Measurements from ENCODE around the gene GTF2F1.
"Not testable (repeated sequence)": the region's sequence is repeated elsewhere in the genome, so short reads cannot be mapped to it uniquely, and the experiment has no call there.

The GTF2F1 gene, protein sequence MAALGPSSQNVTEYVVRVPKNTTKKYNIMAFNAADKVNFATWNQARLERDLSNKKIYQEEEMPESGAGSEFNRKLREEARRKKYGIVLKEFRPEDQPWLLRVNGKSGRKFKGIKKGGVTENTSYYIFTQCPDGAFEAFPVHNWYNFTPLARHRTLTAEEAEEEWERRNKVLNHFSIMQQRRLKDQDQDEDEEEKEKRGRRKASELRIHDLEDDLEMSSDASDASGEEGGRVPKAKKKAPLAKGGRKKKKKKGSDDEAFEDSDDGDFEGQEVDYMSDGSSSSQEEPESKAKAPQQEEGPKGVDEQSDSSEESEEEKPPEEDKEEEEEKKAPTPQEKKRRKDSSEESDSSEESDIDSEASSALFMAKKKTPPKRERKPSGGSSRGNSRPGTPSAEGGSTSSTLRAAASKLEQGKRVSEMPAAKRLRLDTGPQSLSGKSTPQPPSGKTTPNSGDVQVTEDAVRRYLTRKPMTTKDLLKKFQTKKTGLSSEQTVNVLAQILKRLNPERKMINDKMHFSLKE

GRCh38 chr19:6393074-6393982 is at the start of gene GTF2F1:
Gene GTF2F1 (minus strand): TSS chr19:6393164. CDS start chr19:6392995, 169 bp downstream.
- DNase-seq = peak; percentile 98

- DNase-seq = no peak
Measured at GRCh38 chr19:6442087-6442688, 49.2 kb upstream of the GTF2F1 start.

- no peak for DNase-seq
Measured at GRCh38 chr19:6440905-6441304, 47.9 kb upstream of the GTF2F1 start.

- no peak for DNase-seq
Measured at GRCh38 chr19:6439743-6440142, 46.8 kb upstream of the GTF2F1 start.

DNA sequence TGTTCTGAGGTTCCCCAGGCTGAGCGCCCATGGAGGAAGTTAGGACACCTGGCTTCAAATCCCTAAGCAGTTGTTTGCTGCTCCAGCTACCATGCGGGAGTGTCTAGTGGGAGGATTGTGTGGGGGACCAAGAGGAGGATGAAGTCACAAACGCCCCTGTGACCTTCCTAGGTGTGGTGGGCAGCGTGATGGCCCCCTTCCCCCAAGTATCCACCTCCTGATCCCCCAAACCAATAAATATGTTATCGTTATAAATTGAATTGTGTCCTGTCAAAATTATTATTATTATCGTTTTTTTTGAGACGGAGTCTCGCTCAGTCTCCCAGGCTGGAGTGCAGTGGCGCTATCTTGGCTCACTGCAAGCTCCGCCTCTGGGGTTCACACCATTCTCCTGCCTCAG is 40.7 kb upstream of the GTF2F1 start, which contains the start of gene SLC25A41:
Gene SLC25A41, minus strand, starts transcription at position 101 of the 400 bp plus-strand sequence. Its CDS starts 70 bp downstream, at position 31.
- no peak for DNase-seq

- DNase-seq = no peak
Measured at GRCh38 chr19:6433165-6433564, 40.2 kb upstream of the GTF2F1 start.

- no peak for DNase-seq
Measured at GRCh38 chr19:6431891-6432290, 38.9 kb upstream of the GTF2F1 start.

GRCh38 chr19:6429419-6430221 is 36.7 kb upstream of the GTF2F1 start:
- no peak for DNase-seq

- not testable (repeated sequence) for DNase-seq
Measured at GRCh38 chr19:6428692-6429418, 35.9 kb upstream of the GTF2F1 start.

DNA sequence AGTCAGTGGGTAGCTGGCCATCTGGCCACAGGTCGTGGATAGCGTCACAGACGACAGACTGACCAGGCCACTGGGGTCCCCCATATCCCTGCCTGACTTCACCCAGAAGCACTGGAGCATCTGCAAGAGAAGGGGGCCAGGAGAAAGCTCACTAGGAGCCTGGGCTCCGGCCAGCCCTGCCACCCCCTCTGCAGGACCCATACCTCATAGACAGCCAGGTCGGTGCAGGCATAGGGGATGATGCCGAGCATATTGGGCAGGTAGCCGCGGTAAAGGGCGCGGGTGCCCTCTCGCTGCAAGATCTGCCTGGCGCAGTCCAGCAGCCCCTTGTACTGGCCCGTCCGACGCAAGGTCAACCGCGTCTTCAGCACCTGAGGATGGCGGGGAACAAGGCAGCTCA is 34.2 kb upstream of the GTF2F1 start:
- DNase-seq = no peak

GRCh38 chr19:6425732-6426620 is 33.0 kb upstream of the GTF2F1 start:
- DNase-seq = no peak

DNA sequence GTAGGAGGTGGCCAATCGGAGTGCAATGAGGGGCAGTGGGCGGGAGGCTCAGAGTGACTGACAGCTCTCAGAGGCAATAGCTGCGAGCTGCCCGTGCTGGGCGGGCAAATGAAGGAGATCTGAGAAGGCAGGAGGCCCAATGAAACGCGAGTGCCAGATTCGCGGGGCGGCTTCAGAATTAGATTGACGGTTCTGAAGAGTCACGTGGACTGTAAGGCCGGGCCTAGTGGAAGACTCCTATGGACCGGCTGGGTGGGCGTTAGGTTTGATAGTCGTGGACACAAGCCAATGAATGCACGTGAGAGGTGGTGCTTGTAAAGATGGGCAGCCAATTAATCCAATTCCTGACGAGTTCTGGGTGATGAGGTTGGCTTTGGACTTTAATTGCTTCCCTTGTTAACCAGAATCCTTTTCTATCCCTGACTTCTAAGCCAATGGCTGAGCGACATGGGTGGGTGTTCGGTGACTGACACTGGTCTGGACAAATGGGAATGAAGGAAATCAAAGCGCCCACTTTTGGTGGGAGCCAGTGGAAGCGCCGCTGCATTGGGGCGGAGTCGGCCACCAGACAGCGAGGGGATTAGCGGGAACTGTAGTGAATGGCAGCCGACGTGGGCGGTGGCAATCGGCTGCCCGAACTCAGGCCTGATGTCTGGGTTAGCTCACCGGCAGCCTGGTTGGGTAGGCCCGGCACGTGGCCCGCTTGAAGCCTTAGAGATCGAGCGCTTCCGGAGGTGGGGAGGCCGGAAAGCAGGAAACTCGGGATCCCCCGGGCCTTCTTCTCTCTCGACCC is 32.2 kb upstream of the GTF2F1 start:
- peak; percentile 98 for DNase-seq

DNA sequence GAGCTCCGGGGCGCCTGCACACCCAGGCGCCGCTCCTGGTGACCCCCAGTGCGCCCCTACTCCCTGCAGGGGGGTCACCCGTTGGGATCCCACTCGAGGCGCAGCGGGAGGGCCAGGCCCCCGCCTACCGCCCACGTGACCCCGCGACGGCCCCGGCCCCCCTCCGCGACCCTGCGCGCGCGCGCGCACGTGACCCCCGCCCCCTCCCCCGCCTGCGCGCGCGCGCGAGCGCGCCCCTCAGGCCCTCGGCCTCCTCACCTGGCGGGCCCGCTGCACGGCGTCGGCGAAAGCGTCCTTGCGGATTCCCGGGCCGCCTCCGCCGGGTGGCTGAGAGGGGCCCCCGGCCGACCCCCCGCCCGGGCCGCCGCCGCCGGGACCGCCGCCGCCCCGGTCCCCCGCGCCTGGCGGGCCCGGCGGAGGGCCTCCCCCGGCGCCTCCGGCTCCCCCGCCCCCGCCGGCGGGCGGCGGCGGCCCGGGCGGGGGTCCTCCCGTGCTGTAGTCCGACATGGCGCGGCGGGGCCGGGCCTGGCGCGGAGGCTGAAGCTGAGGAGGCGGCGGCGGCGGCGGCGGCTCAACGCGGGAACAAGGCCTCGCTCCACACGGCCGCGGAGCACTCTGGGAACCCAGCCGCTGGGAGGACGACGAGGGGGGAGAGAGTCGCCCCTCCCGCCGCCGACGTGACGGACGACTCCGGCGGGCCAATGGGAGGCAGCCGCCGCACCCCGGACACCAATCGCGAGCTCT is 31.4 kb upstream of the GTF2F1 start, which contains the start of gene KHSRP:
Gene KHSRP, minus strand, starts transcription at position 617 of the 744 bp plus-strand sequence. Its CDS starts 110 bp downstream, at position 507.
- no peak for DNase-seq

DNA sequence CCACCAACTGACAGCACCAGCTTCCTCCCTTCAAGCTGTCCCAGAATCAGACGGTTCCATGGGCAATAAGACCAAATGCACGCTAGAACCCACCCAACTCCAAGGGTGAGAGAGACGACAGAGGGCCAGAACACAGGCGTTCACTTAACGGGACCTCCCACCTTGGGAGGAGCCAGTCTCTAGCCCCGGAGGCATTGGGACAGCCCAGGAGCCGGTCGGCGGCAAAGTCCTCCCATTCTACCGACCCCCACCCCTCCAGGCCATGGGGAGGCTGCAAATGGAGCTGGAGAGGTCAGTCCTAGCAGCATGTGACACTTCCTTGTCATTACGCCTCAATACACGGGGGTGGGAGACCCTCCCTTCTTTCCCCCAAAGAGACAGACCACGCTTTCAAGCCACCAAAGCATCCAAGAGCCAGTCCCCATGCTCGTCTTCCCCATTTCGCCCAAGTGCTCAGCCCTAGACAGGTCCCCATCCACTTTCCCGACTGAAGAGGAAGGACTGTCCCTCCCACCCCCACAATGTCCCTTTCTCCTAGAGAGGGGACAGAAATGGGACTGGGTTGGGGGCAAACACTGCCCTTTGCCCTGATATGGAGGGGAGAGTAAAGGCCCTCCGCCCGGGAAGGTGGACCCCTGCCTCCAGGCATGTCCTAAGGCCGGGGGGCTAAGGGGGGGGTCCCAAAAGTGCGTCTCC is 30.7 kb upstream of the GTF2F1 start:
- no peak for DNase-seq

DNA sequence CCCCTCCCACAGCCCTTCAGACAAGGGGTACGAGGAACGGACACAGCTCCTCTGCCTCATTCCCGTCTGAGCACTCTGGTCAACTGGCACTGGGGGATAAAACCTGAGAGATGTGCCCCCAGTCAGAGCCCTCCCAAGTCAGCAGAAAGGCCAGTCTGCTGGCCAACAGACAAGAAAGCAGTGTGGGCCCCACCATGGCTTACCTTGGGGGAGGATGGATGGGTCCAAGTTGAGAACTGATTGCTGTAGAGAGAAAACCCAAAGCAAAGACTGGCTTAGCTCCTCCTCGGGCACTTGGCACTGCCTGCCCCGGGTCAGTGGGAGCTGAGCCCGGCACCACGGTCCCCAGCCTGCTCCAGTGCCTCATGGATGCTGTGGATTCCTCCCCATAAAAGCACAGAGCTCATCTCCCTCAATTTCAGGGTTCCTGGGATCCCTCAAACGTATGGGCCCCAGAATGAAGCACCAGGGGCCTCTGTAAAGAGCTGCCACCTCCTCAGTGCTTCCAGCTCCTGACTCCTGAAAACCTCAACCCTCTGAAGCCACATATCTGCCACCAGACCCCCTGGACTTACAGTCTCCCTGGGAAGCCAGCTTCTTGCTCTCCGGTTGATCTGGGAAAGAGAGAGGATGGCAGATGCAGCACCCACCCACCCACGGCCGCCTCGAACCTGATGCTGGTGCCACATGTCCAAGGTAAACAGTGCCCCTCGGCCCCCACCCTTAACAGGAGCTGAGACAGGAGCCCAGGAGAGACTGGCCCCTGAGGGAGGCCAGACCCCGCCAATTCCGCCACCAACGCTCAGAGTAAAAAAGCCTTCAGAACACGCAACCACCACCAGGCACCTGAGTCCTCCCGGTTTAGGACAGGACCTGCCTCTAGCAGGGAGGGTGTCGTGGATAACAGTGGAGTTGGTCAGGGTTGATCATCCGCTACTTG is 28.4 kb upstream of the GTF2F1 start:
- no peak for DNase-seq

DNA sequence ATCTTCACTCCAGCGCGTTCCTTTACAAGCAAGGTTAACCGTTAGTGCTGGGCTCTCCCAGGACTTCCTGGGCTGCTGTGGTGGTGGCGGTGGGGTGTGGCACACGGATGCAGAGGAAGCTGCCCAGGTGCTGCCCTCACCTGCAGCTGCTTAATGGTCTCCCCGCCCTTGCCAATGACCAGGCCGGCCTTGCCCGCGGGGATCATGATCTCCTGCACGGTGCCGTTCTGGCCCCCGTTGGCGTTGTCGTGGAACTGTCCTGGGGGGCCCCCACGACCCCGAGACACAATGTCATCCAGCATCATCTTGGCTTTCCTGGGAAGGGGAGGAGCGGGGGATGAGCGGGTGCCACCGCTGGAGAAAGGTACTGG is 25.6 kb upstream of the GTF2F1 start:
- DNase-seq = no peak
